CD14-positive monocyte (primary cell): ENCODE measurements around the gene ACSBG1. TPM values are rescaled to one million over a fixed set of nuclear protein-coding genes. Genes with fewer than 3 reads are reported as not detected.

Source experiments
- DNase-seq, 3 donors: peaks; one replicate each; pipeline ENCODE4 v3.0.0-alpha.2; 2011 to 2022
- H2AFZ ChIP-seq: 2 replicates; pipeline ENCODE4 v1.6.0; 2012; ENCODE audit warnings: mild to moderate bottlenecking, low read depth, low read length, inconsistent platforms; ENCODE audit not compliant: insufficient read depth, poor library complexity, severe bottlenecking
- H3K27ac ChIP-seq, 2 donors: 1 replicate in 1 of 2; 2 replicates in 1 of 2; pipeline ENCODE4 v1.5.1; 2012 to 2013; ENCODE audit warnings: low read length in 2 of 2, control low read depth in 1 of 2, inconsistent platforms in 1 of 2, low read depth in 1 of 2, mild to moderate bottlenecking in 1 of 2
- H3K27me3 ChIP-seq, 2 donors: one replicate each; pipeline versions ENCODE4 v1.6.0 to v1.6.1; 2011 to 2013; ENCODE audit warnings: low read length in 2 of 2; ENCODE audit not compliant: control insufficient read depth in 2 of 2, insufficient read depth in 2 of 2
- H3K36me3 ChIP-seq, 2 donors: replicated peaks in 1 of 2; 1 replicate in 1 of 2; 2 replicates in 1 of 2; pipeline versions ENCODE4 v1.5.1 to v1.6.1; 2012 to 2013; ENCODE audit warnings: low read length in 2 of 2, control low read depth in 1 of 2, inconsistent platforms in 1 of 2, mild to moderate bottlenecking in 1 of 2; ENCODE audit not compliant: insufficient read depth in 2 of 2, control insufficient read depth in 1 of 2
- H3K4me1 ChIP-seq, 2 donors: 1 replicate in 1 of 2; 2 replicates in 1 of 2; pipeline versions ENCODE4 v1.5.1 to v1.6.1; 2012 to 2013; ENCODE audit warnings: low read length in 2 of 2, control low read depth in 1 of 2, inconsistent platforms in 1 of 2, mild to moderate bottlenecking in 1 of 2, moderate library complexity in 1 of 2; ENCODE audit not compliant: insufficient read depth in 2 of 2, control insufficient read depth in 1 of 2
- H3K4me2 ChIP-seq: replicated peaks from 2 replicates; pipeline ENCODE3; 2012; ENCODE audit warnings: low read length, moderate library complexity, mild to moderate bottlenecking; ENCODE audit not compliant: poor library complexity, severe bottlenecking; ENCODE audit errors: extremely low read depth
- H3K4me3 ChIP-seq, 3 experiments: fragments of 200-600 bp in 1 of 3; sonication (generic) in 1 of 3; replicated peaks in 1 of 3; 1 replicate in 2 of 3; 2 replicates in 1 of 3; pipeline ENCODE4 v1.5.1; 2011 to 2013; ENCODE audit warnings: low read length in 3 of 3, mild to moderate bottlenecking in 3 of 3, control low read depth in 2 of 3, low read depth in 2 of 3, inconsistent platforms in 1 of 3, moderate library complexity in 1 of 3
- H3K79me2 ChIP-seq: 2 replicates; pipeline ENCODE4 v1.6.0; 2012; ENCODE audit warnings: mild to moderate bottlenecking, control low read depth, inconsistent platforms, low read length, moderate library complexity; ENCODE audit not compliant: insufficient read depth
- H3K9ac ChIP-seq: 2 replicates; pipeline ENCODE4 v1.6.0; 2017; ENCODE audit warnings: low read length, mild to moderate bottlenecking; ENCODE audit not compliant: insufficient read depth, poor library complexity, severe bottlenecking
- H3K9me3 ChIP-seq, 2 donors: replicated peaks in 1 of 2; 1 replicate in 1 of 2; 2 replicates in 1 of 2; pipeline versions ENCODE4 v1.5.1 to v1.6.1; 2012 to 2013; ENCODE audit warnings: low read length in 2 of 2, control low read depth in 1 of 2; ENCODE audit not compliant: control insufficient read depth in 1 of 2, insufficient read depth in 1 of 2
- H4K20me1 ChIP-seq: 2 replicates; pipeline ENCODE4 v1.6.0; 2012; ENCODE audit warnings: mild to moderate bottlenecking, low read length, control low read depth, moderate library complexity; ENCODE audit not compliant: insufficient read depth
- H3K27ac Mint-ChIP-seq, 7 donors: one replicate each; pipeline ENCODE4 v1.8.0; 2020; ENCODE audit warnings: mild to moderate bottlenecking in 7 of 7, mixed read lengths in 7 of 7, moderate library complexity in 6 of 7, inconsistent platforms in 2 of 7
- H3K27me3 Mint-ChIP-seq, 3 donors: one replicate each; pipeline ENCODE4 v1.8.0; 2021 to 2022; ENCODE audit warnings: low read depth in 3 of 3, mild to moderate bottlenecking in 3 of 3, mixed read lengths in 3 of 3, moderate library complexity in 3 of 3, inconsistent platforms in 1 of 3
- H3K36me3 Mint-ChIP-seq, 2 donors: one replicate each; pipeline ENCODE4 v1.8.0; 2020; ENCODE audit warnings: mixed read lengths in 2 of 2, inconsistent platforms in 1 of 2, mild to moderate bottlenecking in 1 of 2
- H3K4me1 Mint-ChIP-seq: one replicate; pipeline ENCODE4 v1.8.0; 2020; ENCODE audit warnings: mild to moderate bottlenecking, mixed read lengths
- H3K4me3 Mint-ChIP-seq, 2 donors: one replicate each; pipeline ENCODE4 v1.8.0; 2020; ENCODE audit warnings: mild to moderate bottlenecking in 2 of 2, mixed read lengths in 2 of 2, moderate library complexity in 1 of 2
- H3K9me3 Mint-ChIP-seq, 7 donors: one replicate each; pipeline ENCODE4 v1.8.0; 2020 to 2022; ENCODE audit warnings: mixed read lengths in 7 of 7, mild to moderate bottlenecking in 6 of 7, moderate library complexity in 6 of 7, inconsistent platforms in 2 of 7
- CTCF ChIP-seq: fragments of 200-600 bp; IDR thresholded peaks from one replicate; pipeline ENCODE4 v1.8.0; 2022; ENCODE audit warnings: antibody characterized with exemption, mild to moderate bottlenecking
- WGBS: methylation state at CpG from one replicate; pipeline ENCODE4 v1.1.5; 2013; ENCODE audit warnings: missing lambda C conversion rate; ENCODE audit not compliant: insufficient coverage; 5-methylcytosine and 5-hydroxymethylcytosine counted together
- intact Hi-C, 2 donors: fragments of 100-400 bp; cut with micrococcal nuclease; formaldehyde crosslinking; loops; one replicate each; pipeline versions ENCODE4 v1.15.0 to v1.15.1; 2023
- polyA plus RNA-seq, 3 donors: library from polyadenylated mRNA; depleted of rRNA in 1 of 3; unstranded in 2 of 3; stranded (reverse) in 1 of 3; fragments of 300-500 nt in 2 of 3; fragments of >200 nt in 1 of 3; fragmentation: Illumina TruSeq in 2 of 3; gene quantifications; 1 replicate in 2 of 3; 2 replicates in 1 of 3; pipeline ENCODE4 v1.2.3, GENCODE V29; 2012 to 2021

The ACSBG1 gene
- polyA plus RNA-seq, 3 donors: 0.01 TPM; not detected in 2

GRCh38 chr15:78243491-78243941, 9.2 kb upstream of the ACSBG1 start:
- H3K4me1 ChIP-seq: peaks cover 5% of the 10 kb centered on the region in 2 donors
- H3K79me2 ChIP-seq: no peaks in the 10 kb centered on the region
- Mint-ChIP-seq H3K27ac (no peak overlapping the region), H3K9me3 (peaks cover 0 to 2% (median 0%) of the 10 kb centered on the region in 7 donors), H3K27me3 (peaks cover 1 to 3% (median 2%) of the 10 kb centered on the region in 3 donors), H3K36me3 (no peaks in the 10 kb centered on the region), H3K4me3 (no peak overlapping the region), H3K4me1 (peaks cover 2% of the 10 kb centered on the region)
- DNase-seq: no peak
- no peak overlapping the region for H3K9ac ChIP-seq
- intact Hi-C loops: loop anchor here (5.0 kb wide), 3 partner anchors 111 to 286 kb away; partner anchors contain the start of gene CIB2 (in 1 of the 2)
- H3K36me3 ChIP-seq: no peaks in the 10 kb centered on the region
- no peak overlapping the region for H3K4me2 ChIP-seq
- no peak overlapping the region for H3K27ac ChIP-seq
- no peak overlapping the region for H3K4me3 ChIP-seq
- 85% methylated on average over 4 of the region's 6 CpGs for WGBS
- H3K9me3 ChIP-seq: no peaks in the 10 kb centered on the region
- TF ChIP-seq CTCF: no peak
- no peaks in the 10 kb centered on the region for H3K27me3 ChIP-seq
- no peak overlapping the region for H2AFZ ChIP-seq
- no peaks in the 10 kb centered on the region for H4K20me1 ChIP-seq

DNA sequence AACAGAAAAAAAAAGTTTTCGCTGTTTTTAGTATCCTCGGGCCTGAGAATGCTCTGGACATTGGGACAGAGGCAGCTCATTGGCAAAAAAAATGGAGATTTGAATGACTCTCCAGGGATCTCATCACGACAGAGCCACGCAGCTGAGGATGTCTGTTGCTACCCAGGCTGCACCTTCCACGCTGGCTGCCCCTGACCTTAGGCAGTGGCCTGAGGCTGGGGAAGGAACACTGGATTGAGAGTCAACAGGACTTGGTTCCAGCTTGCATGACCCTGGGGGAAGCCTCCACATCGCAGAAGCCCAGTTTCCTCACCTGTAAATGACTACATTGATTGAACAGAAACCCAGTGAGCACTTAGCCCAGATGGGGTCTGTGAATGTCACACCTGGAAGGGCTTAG, 8.7 kb upstream of the ACSBG1 start:
- intact Hi-C loops: loop anchor here (5.0 kb wide), 3 partner anchors 111 to 286 kb away; partner anchors contain the start of gene CIB2 (in 1 of the 2)
- Mint-ChIP-seq H3K36me3 (no peaks in the 10 kb centered on the region), H3K9me3 (peaks cover 0 to 2% (median 0%) of the 10 kb centered on the region in 7 donors), H3K27me3 (peaks cover 1 to 3% (median 2%) of the 10 kb centered on the region in 3 donors), H3K27ac (no peak overlapping the region), H3K4me3 (no peak overlapping the region), H3K4me1 (peaks cover 2% of the 10 kb centered on the region)
- H2AFZ ChIP-seq: no peak overlapping the region
- H3K79me2 ChIP-seq: no peaks in the 10 kb centered on the region
- TF ChIP-seq CTCF: no peak
- H3K9ac ChIP-seq: no peak overlapping the region
- no peaks in the 10 kb centered on the region for H4K20me1 ChIP-seq
- H3K27me3 ChIP-seq: no peaks in the 10 kb centered on the region
- no peak overlapping the region for H3K4me2 ChIP-seq
- H3K4me3 ChIP-seq: no peak overlapping the region
- H3K27ac ChIP-seq: no peak overlapping the region
- WGBS: 64% methylated on average over 2 of the region's 6 CpGs
- peaks cover 5% of the 10 kb centered on the region in 2 donors for H3K4me1 ChIP-seq
- no peaks in the 10 kb centered on the region for H3K9me3 ChIP-seq
- no peak for DNase-seq
- no peaks in the 10 kb centered on the region for H3K36me3 ChIP-seq
